Lung (tissue), 12 donors: ENCODE results near the gene OMD. TPM values are rescaled to one million over a fixed set of nuclear protein-coding genes. Genes with fewer than 3 reads are reported as not detected.

Source experiments
- ATAC-seq: fragments of 200-7000 bp; cut with Tn5 transposase; one replicate; pipeline ENCODE4 v1.9.1; 2020; ENCODE audit warnings: moderate number of reproducible peaks; ENCODE audit not compliant: insufficient read depth, low FRiP score
- DNase-seq, 3 donors: peaks; one replicate each; pipeline ENCODE4 v3.0.0-alpha.2; 2013 to 2017
- H3K27ac ChIP-seq, 2 donors: one replicate each; pipeline ENCODE4 v1.5.1; 2013; ENCODE audit warnings: mild to moderate bottlenecking in 2 of 2, moderate library complexity in 2 of 2, control low read depth in 1 of 2, inconsistent platforms in 1 of 2, low read depth in 1 of 2, low read length in 1 of 2
- H3K27me3 ChIP-seq, 3 donors: one replicate each; pipeline ENCODE4 v1.5.1; 2013; ENCODE audit warnings: low read length in 2 of 3; ENCODE audit not compliant: control insufficient read depth in 3 of 3, insufficient read depth in 3 of 3
- H3K36me3 ChIP-seq, 4 donors: one replicate each; pipeline ENCODE4 v1.5.1; 2013; ENCODE audit warnings: low read length in 4 of 4, mild to moderate bottlenecking in 1 of 4, moderate library complexity in 1 of 4; ENCODE audit not compliant: control insufficient read depth in 4 of 4, insufficient read depth in 4 of 4
- H3K4me1 ChIP-seq, 5 donors: one replicate each; pipeline ENCODE4 v1.5.1; 2013; ENCODE audit warnings: low read length in 5 of 5, mild to moderate bottlenecking in 2 of 5, moderate library complexity in 1 of 5; ENCODE audit not compliant: control insufficient read depth in 5 of 5, insufficient read depth in 5 of 5
- H3K4me3 ChIP-seq: one replicate; pipeline ENCODE4 v1.5.1; 2013; ENCODE audit warnings: mild to moderate bottlenecking, control low read depth, moderate library complexity
- H3K9ac ChIP-seq, 2 donors: one replicate each; pipeline ENCODE4 v1.5.1; 2013; ENCODE audit warnings: low read length in 2 of 2, control low read depth in 1 of 2; ENCODE audit not compliant: insufficient read depth in 1 of 2
- H3K9me3 ChIP-seq, 4 donors: one replicate each; pipeline ENCODE4 v1.5.1; 2013; ENCODE audit warnings: low read length in 3 of 4, mild to moderate bottlenecking in 1 of 4, moderate library complexity in 1 of 4; ENCODE audit not compliant: control insufficient read depth in 4 of 4, insufficient read depth in 3 of 4
- CTCF ChIP-seq: IDR thresholded peaks from 2 replicates; pipeline ENCODE4 v1.5.1; 2012; ENCODE audit warnings: mild to moderate bottlenecking; ENCODE audit errors: control extremely low read depth, extremely low read depth
- WGBS, 2 donors: extraction: QIAGEN DNeasy Blood & Tissue Kit; methylation state at CpG; one replicate each; pipeline ENCODE4 v1.1.7; 2013; 5-methylcytosine and 5-hydroxymethylcytosine counted together
- polyA plus RNA-seq, 2 donors: library from polyadenylated mRNA; stranded (reverse); fragments of 200-250 nt; gene quantifications; one replicate each; pipeline ENCODE4 v1.2.1, GENCODE V29; 2013
- total RNA-seq, 2 donors: library from RNA; depleted of rRNA in 1 of 2; stranded (reverse); fragments of >200 nt in 1 of 2; gene quantifications; one replicate each; pipeline ENCODE4 v1.2.1, GENCODE V29; 2014 to 2021
- donor health status: control.
- donor health status: control.
- donor health status: Bipolar disorder and iron deficiency.
- donor health status: healthy.
- donor health status: DM: yes; HTN: yes; CAD: no.

The OMD gene
- total and polyA plus RNA-seq, 4 donors = 0.30 to 5.6 (median 1.6) TPM

- peaks cover 0 to 4% (median 1%) of the 10 kb centered on the region in 4 donors for H3K9me3 ChIP-seq
- ATAC-seq (no peak), DNase-seq (no peak)
- no peak for TF ChIP-seq CTCF
- H3K36me3 ChIP-seq = no peaks in the 10 kb centered on the region
- no peak overlapping the region for H3K4me3 ChIP-seq
- 96 to 98% methylated on average over 2 of the region's 2 CpGs for WGBS, 2 donors
- H3K27me3 ChIP-seq = no peaks in the 10 kb centered on the region
- H3K9ac ChIP-seq = no peak overlapping the region
- H3K27ac ChIP-seq = no peak overlapping the region
- peaks cover 0 to 9% (median 4%) of the 10 kb centered on the region in 5 donors for H3K4me1 ChIP-seq
These were observed 51.1 kb downstream of the OMD start for GRCh38 chr9:92373167-92373566.

- Histone ChIP-seq H3K27ac (no peak overlapping the region), H3K9ac (no peak overlapping the region), H3K4me3 (no peak overlapping the region), H3K36me3 (no peaks in the 10 kb centered on the region), H3K27me3 (no peaks in the 10 kb centered on the region), H3K4me1 (no peaks in the 10 kb centered on the region), H3K9me3 (peaks cover 0 to 4% (median 1%) of the 10 kb centered on the region in 4 donors)
- TF ChIP-seq CTCF = no peak
- DNase-seq = no peak
- no peak for ATAC-seq
- 47 to 53% methylated on average over 2 of the region's 2 CpGs for WGBS, 2 donors
These were observed 55.2 kb downstream of the OMD start for GRCh38 chr9:92369075-92369474.

Other genes with a start within 250 kb of the OMD start
- gene IARS1, start 130.8 kb downstream of the OMD start, total RNA-seq = 100 to 1,000 TPM; 115 to 120 TPM
- gene IARS1, start 130.8 kb downstream of the OMD start, polyA plus RNA-seq = 10 to 100 TPM; 21.6 to 49.4 TPM
- 10 to 100 TPM; 26.8 to 42.0 TPM for gene NOL8, start 99.1 kb downstream of the OMD start, total RNA-seq
- 10 to 100 TPM; 14.1 to 25.9 TPM for gene NOL8, start 99.1 kb downstream of the OMD start, polyA plus RNA-seq
- gene CENPP, start 98.5 kb downstream of the OMD start, total RNA-seq = 10 to 100 TPM in 1 of 2 donors, 1 to 10 TPM in 1; 4.0 to 11.8 TPM
- gene CENPP, start 98.5 kb downstream of the OMD start, polyA plus RNA-seq = 1 to 10 TPM; 1.2 to 1.9 TPM
- gene OGN, start 19.9 kb downstream of the OMD start, total RNA-seq = 100 to 1,000 TPM in 1 of 2 donors, 1 to 10 TPM in 1; 5.6 to 145 TPM
- 1 to 10 TPM in 1 of 2 donors, under 1 TPM in 1; 0.54 to 8.0 TPM for gene OGN, start 19.9 kb downstream of the OMD start, polyA plus RNA-seq
- gene ASPN, start 58.0 kb upstream of the OMD start, total RNA-seq = 10 to 100 TPM in 1 of 2 donors, 1 to 10 TPM in 1; 1.4 to 18.9 TPM
- 1 to 10 TPM; 1.3 to 2.2 TPM for gene ASPN, start 58.0 kb upstream of the OMD start, polyA plus RNA-seq
- gene ECM2, start 111.5 kb upstream of the OMD start, total RNA-seq = 10 to 100 TPM in 1 of 2 donors, 1 to 10 TPM in 1; 3.1 to 63.1 TPM
- gene ECM2, start 111.5 kb upstream of the OMD start, polyA plus RNA-seq = 1 to 10 TPM in 1 of 2 donors, under 1 TPM in 1; 0.92 to 1.8 TPM
- 1 to 10 TPM; 6.7 to 6.9 TPM for gene IPPK, start 245.7 kb upstream of the OMD start, total RNA-seq
- gene IPPK, start 245.7 kb upstream of the OMD start, polyA plus RNA-seq = 1 to 10 TPM; 6.0 to 9.6 TPM